Activated T-cell treated with anti-CD3 and anti-CD28 coated beads, Interleukin-2, amount 50 U/mL, for 72 hours (primary cell): ENCODE results near the gene CDX2. TPM values are rescaled to one million over a fixed set of nuclear protein-coding genes. Genes with fewer than 3 reads are reported as not detected.

Source experiments
- ATAC-seq, 2 donors: fragments of 150-1000 bp; cut with Tn5 transposase; replicated peaks in 1 of 2; 2 replicates each; pipeline ENCODE4 v1.10.0; 2021; ENCODE audit warnings: moderate library complexity in 2 of 2, mild to moderate bottlenecking in 1 of 2
- DNase-seq, 2 donors: peaks; one replicate each; pipeline ENCODE4 v3.0.0; 2021 to 2022; ENCODE audit warnings: mixed read lengths in 1 of 2
- H3K27ac Mint-ChIP-seq: one replicate; pipeline ENCODE4 v1.8.0; 2022; ENCODE audit warnings: mild to moderate bottlenecking, moderate library complexity, mixed read lengths
- H3K27me3 Mint-ChIP-seq: one replicate; pipeline ENCODE4 v1.8.0; 2022; ENCODE audit warnings: low read depth, mixed read lengths
- H3K36me3 Mint-ChIP-seq, 2 donors: one replicate each; pipeline ENCODE4 v1.8.0; 2022; ENCODE audit warnings: mixed read lengths in 2 of 2, mild to moderate bottlenecking in 1 of 2; ENCODE audit not compliant: insufficient read depth in 2 of 2
- H3K4me1 Mint-ChIP-seq: one replicate; pipeline ENCODE4 v1.8.0; 2022; ENCODE audit warnings: low read depth, mixed read lengths
- H3K4me3 Mint-ChIP-seq, 2 donors: one replicate each; pipeline ENCODE4 v1.8.0; 2022; ENCODE audit warnings: mild to moderate bottlenecking in 2 of 2, mixed read lengths in 2 of 2, moderate library complexity in 2 of 2
- H3K9me3 Mint-ChIP-seq, 2 donors: one replicate each; pipeline ENCODE4 v1.8.0; 2022; ENCODE audit warnings: mixed read lengths in 2 of 2
- total RNA-seq, 2 donors: library from RNA; stranded (reverse); gene quantifications; one replicate each; pipeline ENCODE4 v1.2.3, GENCODE V29; 2022

Gene CDX2
- total RNA-seq, 2 donors from 2014 or later: not detected

DNA sequence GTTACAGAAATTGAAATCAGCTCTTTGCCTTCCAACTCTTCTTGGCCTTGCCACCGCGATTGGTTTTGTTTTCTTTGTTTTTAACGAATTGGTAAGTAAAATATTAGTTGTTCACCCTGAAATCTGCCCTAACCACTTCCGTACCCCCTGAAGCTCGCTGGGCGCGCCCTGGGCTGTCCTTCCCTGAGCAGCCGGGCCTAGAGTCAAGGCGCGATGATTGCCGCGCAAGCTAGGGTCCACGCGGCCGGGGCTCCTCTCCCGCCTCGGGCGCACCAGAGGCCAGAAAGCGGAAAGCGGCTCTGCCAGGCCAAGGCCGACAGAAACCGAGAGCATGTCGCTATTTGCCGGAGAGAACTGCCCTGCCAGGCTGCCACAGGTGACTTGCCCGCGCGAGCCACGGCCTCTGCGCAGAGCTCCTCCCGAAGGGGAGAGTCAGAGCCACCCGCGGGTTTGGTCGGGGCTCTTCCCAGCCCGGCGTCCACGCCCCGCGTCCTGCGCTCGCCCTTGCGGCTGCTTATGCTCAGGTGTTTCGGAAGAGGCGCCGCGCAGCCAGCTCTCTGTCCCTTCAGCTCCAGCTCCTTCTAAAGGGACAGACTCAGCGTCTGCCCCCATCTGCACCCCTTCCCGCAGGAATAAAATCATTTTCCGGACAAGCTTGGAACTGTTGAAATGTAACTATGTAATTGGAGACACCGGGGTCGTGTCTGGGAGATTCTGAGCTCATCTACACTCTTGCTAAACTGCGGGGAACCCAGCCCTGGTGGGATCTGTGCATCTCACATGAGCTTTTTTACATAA, 6.6 kb upstream of the CDX2 start:
- Mint-ChIP-seq H3K4me3 (peak overlapping the region; percentile 52 to 53), H3K27me3 (peaks cover 87% of the 10 kb centered on the region), H3K36me3 (no peaks in the 10 kb centered on the region), H3K9me3 (no peaks in the 10 kb centered on the region), H3K27ac (no peak overlapping the region), H3K4me1 (peaks cover 30% of the 10 kb centered on the region)
- no peak for ATAC-seq
- no peak for DNase-seq

DNA sequence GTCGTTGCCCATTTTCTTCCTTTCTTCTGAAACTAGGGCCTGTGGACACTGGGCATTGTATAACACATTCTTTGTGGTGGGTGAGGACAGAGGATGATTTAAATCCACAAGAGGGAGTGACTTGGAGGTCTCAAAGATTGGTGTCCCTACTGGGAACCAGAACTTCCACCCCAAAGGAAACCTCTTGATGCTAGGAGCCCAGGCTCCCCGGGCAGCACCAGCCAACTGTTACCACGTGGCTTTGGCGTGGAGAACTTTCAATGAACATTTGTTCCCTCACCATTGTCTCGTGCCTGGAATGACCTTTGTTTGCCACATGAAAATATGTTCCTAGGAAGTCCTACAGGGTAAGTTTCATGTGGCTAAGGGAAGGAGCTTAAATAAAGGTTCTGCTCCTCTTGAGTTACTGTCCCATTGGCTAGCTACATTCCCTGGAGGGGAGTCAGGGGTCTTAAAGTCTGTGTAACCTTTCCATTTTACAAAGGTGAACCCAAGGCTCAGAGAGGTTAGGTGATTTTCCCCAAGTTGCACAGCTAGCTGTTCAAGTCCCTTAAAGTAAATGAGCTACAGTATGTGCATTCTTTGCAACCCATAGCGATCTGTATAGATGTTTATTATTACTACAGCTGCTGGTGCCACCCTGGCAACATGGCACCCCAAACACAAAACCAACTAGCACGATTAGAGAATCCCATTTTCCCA, 5.0 kb upstream of the CDX2 start:
- Mint-ChIP-seq H3K27me3 (peaks cover 88% of the 10 kb centered on the region), H3K36me3 (no peaks in the 10 kb centered on the region), H3K27ac (no peak overlapping the region), H3K4me3 (no peak overlapping the region), H3K9me3 (no peaks in the 10 kb centered on the region), H3K4me1 (peaks cover 32% of the 10 kb centered on the region)
- no peak for ATAC-seq
- DNase-seq: no peak

DNA sequence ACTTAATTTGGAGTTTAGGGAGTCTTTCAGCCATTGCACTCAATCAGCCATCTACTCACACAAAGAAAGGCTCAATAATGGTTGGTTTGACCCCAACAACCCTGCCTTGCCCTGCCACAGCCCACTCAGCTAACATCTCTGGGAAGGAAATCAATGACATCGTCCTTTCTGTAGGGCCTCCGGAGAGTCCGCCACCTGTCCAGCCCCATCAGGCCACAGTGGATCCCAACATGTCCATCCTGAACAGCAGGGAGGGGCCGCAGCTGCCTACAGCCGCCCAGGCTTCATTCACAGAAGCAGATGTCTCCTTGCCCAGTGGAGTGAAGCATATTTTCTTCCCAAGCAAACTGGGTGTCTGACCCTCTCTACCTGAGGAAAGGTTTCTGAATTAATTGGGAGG, 4.2 kb upstream of the CDX2 start:
- no peak overlapping the region for H3K4me3 Mint-ChIP-seq
- no peaks in the 10 kb centered on the region for H3K9me3 Mint-ChIP-seq
- peaks cover 83% of the 10 kb centered on the region for H3K27me3 Mint-ChIP-seq
- H3K4me1 Mint-ChIP-seq: peaks cover 33% of the 10 kb centered on the region
- no peak overlapping the region for H3K27ac Mint-ChIP-seq
- DNase-seq (no peak), ATAC-seq (no peak)
- no peaks in the 10 kb centered on the region for H3K36me3 Mint-ChIP-seq

DNA sequence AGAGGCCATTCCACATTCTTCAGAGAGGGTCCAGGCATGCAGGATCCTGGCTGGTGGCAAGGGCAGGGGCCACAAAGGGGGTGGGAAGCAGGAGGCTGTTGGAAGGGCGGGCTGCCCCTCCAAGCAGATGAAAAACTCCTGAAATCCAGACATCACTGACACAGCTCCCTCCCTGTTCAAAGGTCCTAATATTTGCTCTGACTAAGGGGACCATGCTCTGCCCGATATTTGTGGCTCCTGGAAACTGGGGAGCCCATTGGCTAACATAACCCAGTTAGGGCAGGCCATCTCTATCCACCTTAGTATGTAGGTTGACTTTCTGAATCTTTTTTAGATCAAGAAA, 3.3 kb upstream of the CDX2 start:
- DNase-seq (no peak), ATAC-seq (no peak)
- Mint-ChIP-seq H3K4me3 (no peak overlapping the region), H3K36me3 (peaks cover 0 to 3% of the 10 kb centered on the region in 2 donors), H3K27me3 (peaks cover 87% of the 10 kb centered on the region), H3K27ac (no peak overlapping the region), H3K9me3 (no peaks in the 10 kb centered on the region), H3K4me1 (peaks cover 37% of the 10 kb centered on the region)

DNA sequence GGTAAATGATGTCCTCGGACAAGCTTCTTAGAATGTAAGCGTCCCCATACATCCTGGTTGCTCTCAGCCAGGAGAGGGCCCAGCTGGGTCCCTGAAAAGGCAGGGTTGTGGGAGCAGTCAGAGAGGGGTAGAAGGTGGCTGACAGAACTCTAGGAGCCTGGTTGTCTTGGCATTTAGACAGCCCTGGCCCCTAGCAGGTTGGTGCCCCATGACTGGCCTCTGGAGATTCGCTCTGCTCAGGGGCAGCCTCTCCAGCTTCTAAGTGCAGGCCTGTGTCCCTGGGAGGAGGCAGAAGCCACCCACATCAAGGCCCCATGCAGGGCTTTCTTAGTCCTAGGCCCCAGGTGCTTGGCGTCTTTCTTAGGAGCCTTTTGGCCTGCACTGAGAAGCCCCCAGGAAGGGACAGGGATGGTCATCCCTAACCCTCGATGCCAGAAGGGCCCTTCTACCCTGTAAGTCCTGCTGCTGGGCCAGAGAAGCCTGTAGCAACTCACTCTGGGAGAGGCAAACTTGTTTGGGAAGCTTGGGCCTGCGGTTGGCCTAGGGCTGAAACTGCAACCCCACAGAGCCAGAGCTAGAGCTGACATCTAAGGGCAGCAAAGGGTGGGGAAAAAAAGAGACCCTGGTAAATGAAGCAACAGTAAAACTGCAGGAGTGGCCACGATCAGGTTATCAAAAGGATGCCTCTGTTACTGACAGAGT, 2.8 kb upstream of the CDX2 start:
- peaks cover 87% of the 10 kb centered on the region for H3K27me3 Mint-ChIP-seq
- peak in 1 of 2 donors; percentile 18 for ATAC-seq
- H3K4me1 Mint-ChIP-seq: peaks cover 41% of the 10 kb centered on the region
- no peaks in the 10 kb centered on the region for H3K9me3 Mint-ChIP-seq
- H3K27ac Mint-ChIP-seq: no peak overlapping the region
- H3K36me3 Mint-ChIP-seq: peaks cover 0 to 3% of the 10 kb centered on the region in 2 donors
- no peak for DNase-seq
- H3K4me3 Mint-ChIP-seq: no peak overlapping the region

DNA sequence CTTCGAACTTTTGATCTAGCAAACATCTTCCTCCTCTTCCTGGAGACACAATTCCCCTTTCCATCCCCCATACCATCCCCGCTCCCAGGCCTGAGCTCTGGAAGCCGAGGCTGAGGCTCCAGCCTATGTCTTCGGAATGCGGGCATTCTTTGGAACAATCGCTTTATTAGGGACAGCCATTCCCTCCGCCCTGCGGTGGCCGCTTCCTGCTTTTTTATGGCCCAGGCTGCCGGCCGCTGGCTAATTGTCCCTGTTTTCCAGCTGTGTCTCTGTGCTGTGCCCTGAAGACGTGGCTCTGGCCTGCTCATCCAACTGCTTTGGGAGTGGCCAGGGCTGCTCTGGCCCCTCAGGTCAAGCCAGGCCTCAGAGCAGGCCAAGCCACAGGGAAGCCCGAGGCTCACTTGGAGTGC, 2.1 kb upstream of the CDX2 start:
- no peak overlapping the region for H3K27ac Mint-ChIP-seq
- ATAC-seq (no peak), DNase-seq (no peak)
- H3K9me3 Mint-ChIP-seq: no peaks in the 10 kb centered on the region
- H3K4me3 Mint-ChIP-seq: no peak overlapping the region
- peaks cover 0 to 3% of the 10 kb centered on the region in 2 donors for H3K36me3 Mint-ChIP-seq
- peaks cover 86% of the 10 kb centered on the region for H3K27me3 Mint-ChIP-seq
- peaks cover 42% of the 10 kb centered on the region for H3K4me1 Mint-ChIP-seq

DNA sequence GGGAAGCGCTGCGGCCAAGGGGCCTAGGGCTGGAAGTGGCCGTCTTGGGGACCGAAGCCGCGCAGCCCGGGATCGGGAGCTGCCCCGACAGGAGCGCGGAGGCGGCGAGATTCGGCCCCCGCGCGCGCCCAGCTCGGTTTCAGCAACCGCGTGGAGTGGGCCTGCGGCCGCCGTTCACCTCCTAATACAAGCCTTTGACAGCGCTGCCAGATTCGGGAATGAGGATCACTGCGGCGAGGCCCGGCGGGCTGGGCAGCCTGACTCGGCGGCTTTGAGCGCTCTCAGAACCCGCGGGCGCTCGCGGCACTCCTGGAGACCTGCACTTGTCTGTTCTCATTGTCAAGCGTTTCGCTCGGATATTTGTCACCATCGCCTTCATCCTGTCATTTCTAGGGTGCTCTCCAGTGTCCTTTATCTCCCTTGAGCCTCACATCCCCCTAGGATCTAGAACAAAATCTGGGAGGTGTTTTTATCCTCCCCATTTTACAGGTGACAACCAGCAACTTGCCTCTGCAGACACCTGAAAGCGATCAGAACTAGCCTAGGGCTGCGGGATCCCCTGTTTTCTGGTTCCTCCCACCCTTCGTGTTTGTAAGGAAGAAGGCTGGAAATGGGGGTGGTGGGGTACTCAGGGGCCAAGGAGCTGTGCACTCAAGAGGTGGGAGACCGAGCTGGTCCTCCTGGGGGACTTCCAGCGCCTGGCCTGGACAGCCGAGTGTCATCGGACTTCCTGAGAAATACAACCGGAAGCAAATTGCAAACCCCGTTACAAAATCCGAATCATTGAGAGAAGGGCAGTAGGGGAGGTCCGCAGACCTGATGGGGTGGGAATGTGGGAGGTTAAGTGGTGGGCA, 1.5 kb upstream of the CDX2 start:
- H3K9me3 Mint-ChIP-seq: no peaks in the 10 kb centered on the region
- no peak for ATAC-seq
- H3K4me1 Mint-ChIP-seq: peaks cover 38% of the 10 kb centered on the region
- no peak for DNase-seq
- H3K27me3 Mint-ChIP-seq: peaks cover 86% of the 10 kb centered on the region
- peak overlapping the region; percentile 10 to 34 for H3K4me3 Mint-ChIP-seq
- H3K36me3 Mint-ChIP-seq: peaks cover 0 to 3% of the 10 kb centered on the region in 2 donors
- H3K27ac Mint-ChIP-seq: peak overlapping the region; percentile 50

DNA sequence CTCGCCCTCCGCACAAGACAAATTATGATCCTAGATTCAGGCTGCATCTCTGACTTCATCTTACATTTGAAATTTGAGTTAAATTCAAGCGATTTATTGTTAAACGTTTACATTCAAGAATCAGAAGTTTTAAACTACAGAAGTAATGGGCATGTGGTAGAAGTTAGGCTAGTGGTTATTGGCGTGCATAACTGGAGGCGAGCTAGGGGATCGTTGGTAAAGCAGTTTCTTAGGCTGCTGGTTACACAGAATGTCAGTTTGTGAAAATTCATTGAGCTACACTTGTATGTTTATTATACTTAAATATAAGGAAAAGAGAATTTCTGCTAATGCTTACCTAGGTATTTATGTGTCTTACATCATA, 733 bp upstream of the CDX2 start:
- Mint-ChIP-seq H3K27me3 (peaks cover 86% of the 10 kb centered on the region), H3K4me1 (peaks cover 32% of the 10 kb centered on the region), H3K9me3 (no peaks in the 10 kb centered on the region), H3K4me3 (no peak overlapping the region), H3K27ac (no peak overlapping the region), H3K36me3 (peaks cover 0 to 3% of the 10 kb centered on the region in 2 donors)
- ATAC-seq: no peak
- no peak for DNase-seq

DNA sequence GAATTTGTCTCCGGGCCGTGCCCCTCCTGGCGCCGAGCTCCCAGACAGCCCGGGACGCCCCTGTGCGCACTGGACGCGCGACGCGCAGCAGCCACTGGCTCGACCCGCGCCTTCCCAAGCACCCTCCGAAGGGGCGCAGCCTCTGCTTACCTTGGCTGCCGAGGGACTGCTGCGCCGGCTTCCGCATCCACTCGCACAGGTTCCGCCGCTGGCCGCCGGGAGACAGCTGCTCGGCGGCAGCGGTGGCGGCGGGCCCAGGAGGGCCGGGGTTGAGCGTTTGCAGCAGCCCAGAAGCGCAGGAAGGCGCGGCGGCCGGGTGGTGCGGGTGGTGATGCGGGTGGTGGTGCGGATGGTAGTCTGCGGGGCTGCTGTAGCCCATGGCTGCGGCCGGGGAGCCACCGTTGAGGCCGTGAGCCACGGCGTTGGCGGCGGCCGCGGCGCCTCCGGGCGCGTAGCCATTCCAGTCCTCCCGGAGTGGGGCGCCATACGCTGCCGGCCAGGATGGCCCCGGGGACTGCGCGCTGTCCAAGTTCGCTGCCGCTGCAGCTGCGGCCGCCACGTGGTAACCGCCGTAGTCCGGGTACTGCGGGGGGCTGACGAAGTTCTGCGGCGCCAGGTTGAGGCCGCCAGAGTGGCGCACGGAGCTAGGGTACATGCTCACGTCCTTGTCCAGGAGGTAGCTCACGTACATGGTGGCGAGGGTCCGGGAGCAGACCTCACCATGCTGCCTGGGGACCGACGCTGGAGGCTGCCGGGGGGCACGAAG, 616 bp downstream of the CDX2 start:
- Mint-ChIP-seq H3K9me3 (no peaks in the 10 kb centered on the region), H3K4me3 (peak overlapping the region; percentile 40 to 55), H3K27me3 (peaks cover 86% of the 10 kb centered on the region), H3K4me1 (peaks cover 32% of the 10 kb centered on the region), H3K36me3 (peaks cover 0 to 3% of the 10 kb centered on the region in 2 donors), H3K27ac (no peak overlapping the region)
- ATAC-seq (peak in 1 of 2 donors; percentile 24), DNase-seq (no peak)

DNA sequence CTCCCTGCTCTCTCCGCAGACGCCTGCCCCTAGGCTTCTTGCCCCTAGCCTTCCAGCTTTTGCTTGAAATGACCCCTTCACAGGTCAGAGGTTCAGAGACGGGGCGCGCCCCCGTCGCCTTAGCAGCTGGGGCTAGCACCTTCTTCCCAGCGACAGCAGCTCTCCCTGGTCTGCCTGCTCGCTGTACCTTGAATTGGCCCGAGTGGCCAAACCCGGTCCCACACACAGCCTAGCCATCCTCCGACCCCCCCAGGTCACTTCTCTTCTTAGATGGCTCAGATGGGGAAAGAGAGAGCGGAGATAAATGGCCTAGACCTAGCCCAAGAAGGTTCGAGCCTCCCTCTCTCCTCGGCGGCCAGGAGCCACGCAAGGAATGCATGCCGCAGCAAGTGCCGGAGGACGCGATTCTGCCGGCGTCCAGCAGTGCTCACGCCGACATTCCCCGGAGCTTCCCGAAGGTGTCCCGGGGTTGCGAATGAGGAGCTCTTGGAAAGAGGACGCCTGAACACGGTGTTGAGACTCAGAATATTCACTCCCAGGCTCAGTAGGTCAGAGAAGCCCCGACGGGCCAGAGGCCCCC, 1.3 kb downstream of the CDX2 start:
- Mint-ChIP-seq H3K9me3 (no peaks in the 10 kb centered on the region), H3K4me1 (peaks cover 32% of the 10 kb centered on the region), H3K27ac (peak overlapping the region; percentile 63), H3K4me3 (peak overlapping the region; percentile 55 to 60), H3K36me3 (peaks cover 0 to 3% of the 10 kb centered on the region in 2 donors), H3K27me3 (peaks cover 85% of the 10 kb centered on the region)
- ATAC-seq: no peak
- DNase-seq: no peak

DNA sequence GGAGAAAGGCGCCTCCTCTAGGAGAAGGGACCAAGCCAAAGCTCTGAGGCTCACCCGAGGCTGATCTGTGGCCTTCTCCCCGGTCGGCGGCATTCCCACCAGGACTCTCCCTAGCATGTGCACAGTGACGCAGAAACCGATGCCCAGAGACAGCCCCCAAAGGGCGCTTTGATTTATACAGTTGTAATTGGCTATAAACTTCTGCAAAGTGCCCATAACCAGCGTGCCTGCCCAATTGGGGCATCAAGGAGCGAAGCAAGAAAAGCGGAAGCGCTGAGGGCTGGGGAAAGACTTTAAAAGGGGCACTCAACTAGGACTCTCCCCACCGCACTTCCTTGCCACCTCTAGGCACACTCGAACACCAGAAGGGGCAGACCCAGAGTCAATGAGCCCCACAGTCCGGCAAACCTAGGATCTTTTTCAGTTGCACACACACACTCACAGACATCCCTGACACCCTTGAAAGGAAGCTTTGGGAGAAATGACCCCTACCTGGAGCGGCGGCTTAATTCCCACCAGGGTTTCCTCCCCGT, 1.8 kb downstream of the CDX2 start:
- Mint-ChIP-seq H3K27ac (no peak overlapping the region), H3K36me3 (peaks cover 0 to 3% of the 10 kb centered on the region in 2 donors)
- no peak for ATAC-seq

More for the DNA sequence above, 1.8 kb downstream of the CDX2 start:
- Mint-ChIP-seq H3K4me3 (peak overlapping the region; percentile 27 to 60), H3K4me1 (peaks cover 32% of the 10 kb centered on the region), H3K27me3 (peaks cover 84% of the 10 kb centered on the region), H3K9me3 (no peaks in the 10 kb centered on the region)
- DNase-seq: no peak
